Type B pancreatic cell (in vitro differentiated cells): ENCODE data around the gene STRIP2. TPM values are rescaled to one million over a fixed set of nuclear protein-coding genes. Genes with fewer than 3 reads are reported as not detected.

Source experiments
- DNase-seq: peaks from one replicate; pipeline ENCODE4 v3.0.0; 2021; ENCODE audit warnings: mixed read lengths; ENCODE audit not compliant: unreplicated experiment; ENCODE audit errors: extremely low spot score
- H3K27ac Mint-ChIP-seq: 2 replicates; pipeline ENCODE4 v1.8.0; 2021; ENCODE audit warnings: mild to moderate bottlenecking, mixed read lengths
- H3K27me3 Mint-ChIP-seq: 2 replicates; pipeline ENCODE4 v1.8.0; 2021; ENCODE audit warnings: mixed read lengths
- H3K36me3 Mint-ChIP-seq: 2 replicates; pipeline ENCODE4 v1.8.0; 2021; ENCODE audit warnings: mixed read lengths
- H3K4me1 Mint-ChIP-seq: one replicate; pipeline ENCODE4 v1.8.0; 2021; ENCODE audit warnings: mixed read lengths; ENCODE audit not compliant: unreplicated experiment
- H3K4me3 Mint-ChIP-seq: 2 replicates; pipeline ENCODE4 v1.8.0; 2021; ENCODE audit warnings: mild to moderate bottlenecking, mixed read lengths
- H3K9me3 Mint-ChIP-seq: 2 replicates; pipeline ENCODE4 v1.8.0; 2021; ENCODE audit warnings: mixed read lengths
- total RNA-seq: library from RNA; stranded (reverse); gene quantifications from 2 replicates; pipeline ENCODE4 v1.2.1, GENCODE V29; 2021; ENCODE audit warnings: low replicate concordance
- TF ChIP-seq, protein P1 (sequence below): fragments of 200-600 bp; sonication (generic); conservative IDR thresholded peaks from 2 replicates; pipeline ENCODE4 v1.5.0; 2021; ENCODE audit warnings: antibody characterized with exemption, mild to moderate bottlenecking

Gene STRIP2
- total RNA-seq, 1 donor from 2014 or later = 8.7 TPM

DNA sequence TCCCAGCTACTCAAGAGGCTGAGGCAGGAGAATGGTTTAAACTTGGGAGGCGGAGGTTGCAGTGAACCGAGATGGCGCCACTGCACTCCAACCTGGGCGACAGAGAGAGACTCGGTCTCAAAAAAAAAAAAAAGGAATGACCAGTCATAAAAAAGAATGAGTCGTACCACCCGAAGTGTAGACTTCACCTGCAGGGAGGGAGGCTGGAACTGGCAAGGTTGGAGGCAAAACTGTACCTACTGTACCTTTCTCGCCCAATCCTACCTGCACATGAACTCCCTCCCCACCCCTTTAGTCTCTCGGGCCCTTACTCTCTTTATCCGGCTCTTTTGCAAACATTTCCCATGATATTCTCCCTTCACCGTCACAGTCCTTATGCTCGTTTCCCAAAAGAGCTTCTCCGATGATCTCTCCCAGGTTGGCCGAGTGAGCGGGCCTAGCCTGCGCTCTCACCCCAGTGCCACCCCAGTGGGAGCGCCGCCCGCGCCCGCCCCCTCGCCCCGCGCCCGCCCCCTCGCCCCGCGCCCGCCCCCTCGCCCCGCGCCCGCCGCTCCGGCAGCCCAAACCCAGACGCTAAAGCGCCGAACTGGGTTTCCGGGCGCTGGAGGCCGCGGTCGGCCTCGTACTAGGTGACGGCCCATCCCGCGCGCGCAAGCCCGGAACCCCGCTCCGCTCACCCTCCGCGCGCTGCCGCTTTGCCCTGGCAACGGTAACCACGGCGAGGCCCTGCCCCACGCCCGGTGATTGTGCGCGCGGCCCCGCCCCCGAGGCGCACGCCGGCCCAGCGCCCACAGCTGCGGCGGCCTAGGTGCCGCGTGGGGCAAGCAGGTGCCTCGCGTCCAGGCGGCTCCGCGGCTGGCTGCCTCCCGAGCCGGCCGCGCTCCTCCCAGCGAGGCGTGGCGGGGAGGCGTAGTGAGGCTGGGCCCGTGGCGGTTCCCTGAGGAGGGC is 67.8 kb downstream of the STRIP2 start, which contains the start of gene SMKR1:
TSS of gene SMKR1 (plus strand) at position 772 of the 948 bp plus-strand sequence. CDS start 294 bp downstream, outside the sequence.
- Mint-ChIP-seq H3K9me3 (no peaks in the 10 kb centered on the region), H3K36me3 (no peaks in the 10 kb centered on the region), H3K4me1 (peaks cover 10% of the 10 kb centered on the region), H3K4me3 (peak within 1 kb of the TSS; percentile 87), H3K27me3 (peaks cover 42% of the 10 kb centered on the region), H3K27ac (peak within 1 kb of the TSS; percentile 55)
- DNase-seq = peak; percentile 81
- TF ChIP-seq, protein P1, sequence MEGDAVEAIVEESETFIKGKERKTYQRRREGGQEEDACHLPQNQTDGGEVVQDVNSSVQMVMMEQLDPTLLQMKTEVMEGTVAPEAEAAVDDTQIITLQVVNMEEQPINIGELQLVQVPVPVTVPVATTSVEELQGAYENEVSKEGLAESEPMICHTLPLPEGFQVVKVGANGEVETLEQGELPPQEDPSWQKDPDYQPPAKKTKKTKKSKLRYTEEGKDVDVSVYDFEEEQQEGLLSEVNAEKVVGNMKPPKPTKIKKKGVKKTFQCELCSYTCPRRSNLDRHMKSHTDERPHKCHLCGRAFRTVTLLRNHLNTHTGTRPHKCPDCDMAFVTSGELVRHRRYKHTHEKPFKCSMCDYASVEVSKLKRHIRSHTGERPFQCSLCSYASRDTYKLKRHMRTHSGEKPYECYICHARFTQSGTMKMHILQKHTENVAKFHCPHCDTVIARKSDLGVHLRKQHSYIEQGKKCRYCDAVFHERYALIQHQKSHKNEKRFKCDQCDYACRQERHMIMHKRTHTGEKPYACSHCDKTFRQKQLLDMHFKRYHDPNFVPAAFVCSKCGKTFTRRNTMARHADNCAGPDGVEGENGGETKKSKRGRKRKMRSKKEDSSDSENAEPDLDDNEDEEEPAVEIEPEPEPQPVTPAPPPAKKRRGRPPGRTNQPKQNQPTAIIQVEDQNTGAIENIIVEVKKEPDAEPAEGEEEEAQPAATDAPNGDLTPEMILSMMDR = no peak

DNA sequence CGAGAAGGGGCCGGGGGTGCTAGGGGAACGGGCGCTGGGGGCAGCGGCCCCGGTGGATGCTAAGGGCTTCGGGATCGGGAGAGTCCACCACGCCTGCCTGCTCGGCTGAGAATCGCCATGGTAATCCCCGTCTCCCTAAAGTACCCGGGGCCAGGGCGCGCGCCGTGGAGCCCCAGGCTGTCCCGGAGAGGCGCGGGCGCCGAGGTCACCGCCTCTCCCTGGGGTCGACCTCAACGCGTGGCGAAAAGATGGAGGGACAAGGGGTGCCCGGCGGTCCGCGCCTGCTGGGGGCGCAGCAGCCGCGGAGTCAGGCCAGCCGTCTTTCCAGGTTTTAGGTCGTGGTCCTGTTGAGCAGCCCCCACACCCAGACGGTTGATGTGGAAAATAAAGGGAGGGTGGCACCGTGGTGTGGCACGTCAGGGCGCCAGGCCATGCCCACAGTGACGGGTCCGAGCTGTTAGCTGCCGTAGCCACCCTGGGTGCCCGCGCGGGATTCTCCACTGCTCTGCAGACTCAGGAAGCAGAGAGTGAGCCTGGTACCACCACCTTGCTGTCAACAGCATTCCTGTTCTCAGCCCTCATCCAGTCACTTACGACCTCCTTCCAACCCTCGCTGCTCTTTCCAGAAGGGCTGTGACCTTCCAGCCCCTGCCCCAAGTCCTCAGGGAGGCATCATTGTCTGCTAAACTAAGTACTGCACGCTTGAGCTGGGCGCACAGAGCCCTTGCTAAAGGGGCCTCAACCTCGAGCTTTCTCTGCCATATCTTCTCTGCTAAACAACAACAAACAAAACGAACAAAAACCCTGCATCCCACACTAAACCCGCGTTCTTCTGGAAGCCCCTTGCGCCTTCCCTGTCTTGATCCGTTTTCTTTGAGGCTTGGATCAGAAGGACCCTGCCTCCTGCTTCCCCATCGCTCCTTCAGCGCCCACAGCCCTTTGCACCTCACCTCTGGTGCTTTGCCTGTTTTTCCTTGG is 68.8 kb downstream of the STRIP2 start:
- peaks cover 10% of the 10 kb centered on the region for H3K4me1 Mint-ChIP-seq
- peak; percentile 64 for DNase-seq
- no peak overlapping the region for H3K27ac Mint-ChIP-seq

DNA sequence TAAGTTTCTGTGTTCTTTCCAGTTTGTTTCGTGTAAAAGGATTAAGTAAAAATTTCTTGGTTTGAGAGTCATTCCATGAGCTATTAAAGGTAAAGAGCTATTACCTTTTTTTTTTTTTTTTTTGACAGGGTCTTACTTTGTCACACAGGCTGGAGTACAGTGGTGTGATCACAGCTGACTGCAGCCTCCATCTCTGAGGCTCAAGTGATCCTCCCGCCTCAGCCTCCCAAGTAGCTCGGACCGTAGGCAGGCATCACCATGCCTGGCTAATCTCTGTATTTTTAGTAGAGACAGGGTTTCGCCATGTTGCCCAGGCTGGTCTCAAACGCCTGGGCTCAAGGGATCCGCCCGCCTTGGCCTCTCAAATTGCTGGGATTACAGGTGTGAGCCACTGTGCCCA is 69.5 kb downstream of the STRIP2 start:
- H3K36me3 Mint-ChIP-seq = no peaks in the 10 kb centered on the region
- no peak overlapping the region for H3K27ac Mint-ChIP-seq
- peaks cover 10% of the 10 kb centered on the region for H3K4me1 Mint-ChIP-seq
- peak; percentile 32 for DNase-seq
- peak overlapping the region; percentile 83 for H3K4me3 Mint-ChIP-seq
- TF ChIP-seq, protein P1 = no peak
- peaks cover 39% of the 10 kb centered on the region for H3K27me3 Mint-ChIP-seq
- no peaks in the 10 kb centered on the region for H3K9me3 Mint-ChIP-seq

More for the DNA sequence above, 68.8 kb downstream of the STRIP2 start:
- peak overlapping the region; percentile 83 for H3K4me3 Mint-ChIP-seq
- no peaks in the 10 kb centered on the region for H3K36me3 Mint-ChIP-seq
- peaks cover 39% of the 10 kb centered on the region for H3K27me3 Mint-ChIP-seq
- no peaks in the 10 kb centered on the region for H3K9me3 Mint-ChIP-seq
- TF ChIP-seq, protein P1 = peak; percentile 41

DNA sequence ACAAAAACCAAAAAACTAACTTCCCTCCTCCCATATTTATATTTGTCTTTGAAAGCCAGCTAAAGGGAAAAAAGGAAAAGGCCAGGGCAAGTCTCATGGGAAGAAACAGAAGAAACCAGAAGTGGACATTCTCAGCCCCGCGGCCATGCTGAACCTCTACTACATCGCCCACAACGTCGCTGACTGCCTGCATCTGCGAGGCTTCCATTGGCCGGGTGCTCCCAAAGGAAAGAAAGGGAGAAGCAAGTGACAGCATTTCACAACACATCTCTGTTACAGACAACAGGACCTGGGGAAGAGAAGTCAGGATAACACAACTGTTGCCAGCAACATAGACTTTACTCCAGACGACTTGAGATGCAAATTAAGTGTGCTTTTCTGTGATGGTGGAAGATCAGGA is 78.0 kb downstream of the STRIP2 start:
- DNase-seq = no peak
- no peak overlapping the region for H3K4me3 Mint-ChIP-seq
- H3K9me3 Mint-ChIP-seq = no peaks in the 10 kb centered on the region
- TF ChIP-seq, protein P1 = no peak
- H3K27ac Mint-ChIP-seq = no peak overlapping the region
- H3K27me3 Mint-ChIP-seq = peaks cover 11% of the 10 kb centered on the region
- H3K36me3 Mint-ChIP-seq = no peaks in the 10 kb centered on the region
- H3K4me1 Mint-ChIP-seq = no peaks in the 10 kb centered on the region

DNA sequence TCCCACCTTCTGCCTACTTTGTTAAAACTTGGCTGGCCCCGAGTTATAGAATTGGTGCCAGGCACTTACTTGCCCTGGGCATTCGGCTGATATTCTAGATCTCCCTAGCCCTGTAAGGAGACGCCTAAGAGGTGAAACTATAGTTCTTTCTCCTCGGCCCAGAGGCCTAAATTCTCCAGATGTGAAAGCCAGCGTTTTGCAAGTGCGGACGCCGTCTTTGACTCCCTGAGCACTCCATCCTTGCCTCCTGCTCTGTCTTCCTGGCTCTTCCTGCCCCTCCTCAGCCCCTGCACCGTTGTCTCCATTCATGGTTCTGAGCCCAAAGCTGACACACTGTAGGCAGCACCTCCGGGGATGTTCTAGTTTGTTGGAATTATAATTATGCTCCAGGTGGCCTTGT is 79.3 kb downstream of the STRIP2 start:
- H3K27ac Mint-ChIP-seq = no peak overlapping the region
- H3K27me3 Mint-ChIP-seq = peaks cover 13% of the 10 kb centered on the region
- no peaks in the 10 kb centered on the region for H3K4me1 Mint-ChIP-seq
- TF ChIP-seq, protein P1 = no peak
- no peaks in the 10 kb centered on the region for H3K9me3 Mint-ChIP-seq
- DNase-seq = no peak
- no peaks in the 10 kb centered on the region for H3K36me3 Mint-ChIP-seq
- no peak overlapping the region for H3K4me3 Mint-ChIP-seq
